HK-2 (cell line): ENCODE measurements around the gene CPM.
"Not testable (repeated sequence)": the region's sequence is repeated elsewhere in the genome, so short reads cannot be mapped to it uniquely, and the experiment has no call there.

Experiments
- DNase-seq: peaks from one replicate; pipeline ENCODE4 v3.0.0-alpha.2; 2018; ENCODE audit not compliant: unreplicated experiment

The CPM gene

DNA sequence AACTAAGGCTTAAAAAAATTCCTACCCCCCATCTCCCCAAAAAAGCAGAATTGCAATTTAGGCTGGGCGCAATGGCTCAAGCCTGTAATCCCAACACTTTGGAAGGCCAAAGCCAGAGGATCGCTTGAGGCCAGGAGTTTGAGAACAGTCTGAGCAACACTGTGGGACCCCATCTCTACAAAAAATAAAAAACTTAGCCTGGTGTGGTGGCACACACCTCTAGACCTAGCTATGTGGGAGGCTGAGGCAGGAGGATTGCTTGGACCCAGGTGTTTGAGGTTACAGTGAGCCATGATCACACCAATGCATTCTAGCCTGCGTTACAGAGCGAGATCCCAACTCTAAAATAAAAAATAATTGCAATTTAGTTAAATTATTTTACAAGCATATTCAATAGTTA lies 54.1 kb downstream of the CPM start:
- DNase-seq: no peak

DNA sequence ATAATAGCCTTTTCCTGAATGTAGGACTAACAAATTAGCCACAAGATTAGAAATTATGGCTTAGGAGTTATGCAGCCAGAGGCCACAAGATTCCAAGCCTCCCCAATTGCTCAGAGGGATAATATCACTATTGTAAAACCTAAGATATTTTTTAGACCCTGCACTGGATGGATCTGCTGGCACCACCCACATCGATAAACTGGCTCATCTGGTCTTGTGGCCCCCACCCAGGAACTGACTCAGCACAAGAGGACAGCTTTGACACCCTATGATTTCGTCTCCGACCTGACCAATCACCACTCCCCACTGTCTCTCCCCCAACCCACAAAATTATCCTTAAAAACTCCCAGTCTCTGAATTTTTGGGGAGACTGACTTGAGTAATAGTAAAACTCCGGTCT lies 54.7 kb downstream of the CPM start:
- no peak for DNase-seq

DNA sequence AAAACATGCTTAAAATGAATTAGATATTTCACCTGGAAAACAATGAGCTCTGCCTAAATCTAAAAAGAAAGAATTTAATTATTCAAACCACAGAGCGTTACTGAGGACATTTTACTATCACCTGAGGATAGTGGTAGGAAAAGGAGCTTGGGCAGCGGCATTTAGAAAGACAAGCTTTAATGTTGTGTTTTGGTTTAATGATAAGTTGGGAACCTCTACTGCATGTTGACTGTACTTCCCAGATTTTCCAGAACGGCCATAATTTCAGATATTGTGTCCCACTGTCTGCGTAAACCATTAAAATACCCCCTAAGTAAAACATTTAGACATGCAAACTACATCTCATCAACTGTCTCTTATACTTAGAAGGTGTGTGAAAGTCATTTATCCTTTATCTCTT lies 55.4 kb downstream of the CPM start:
- no peak for DNase-seq

DNA sequence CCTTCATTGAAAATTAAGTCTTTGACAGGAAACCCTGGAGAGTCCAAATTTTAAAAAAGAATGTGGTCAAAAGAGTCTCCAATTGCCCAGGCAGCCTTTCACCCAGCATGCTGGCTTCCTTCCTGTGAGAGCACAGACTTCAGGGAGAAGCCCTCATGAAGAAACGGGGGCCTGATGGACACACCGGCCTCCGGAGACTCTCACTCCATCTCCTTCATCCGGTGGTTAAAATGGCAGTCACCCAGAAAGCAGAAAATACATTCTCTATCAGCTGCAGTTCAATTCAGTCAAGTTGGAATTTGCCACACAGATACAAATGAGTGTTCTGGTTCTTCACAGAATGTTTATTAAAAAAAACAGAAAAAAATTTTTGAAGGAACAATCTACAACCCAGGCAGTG lies 56.5 kb downstream of the CPM start:
- DNase-seq: no peak

DNA sequence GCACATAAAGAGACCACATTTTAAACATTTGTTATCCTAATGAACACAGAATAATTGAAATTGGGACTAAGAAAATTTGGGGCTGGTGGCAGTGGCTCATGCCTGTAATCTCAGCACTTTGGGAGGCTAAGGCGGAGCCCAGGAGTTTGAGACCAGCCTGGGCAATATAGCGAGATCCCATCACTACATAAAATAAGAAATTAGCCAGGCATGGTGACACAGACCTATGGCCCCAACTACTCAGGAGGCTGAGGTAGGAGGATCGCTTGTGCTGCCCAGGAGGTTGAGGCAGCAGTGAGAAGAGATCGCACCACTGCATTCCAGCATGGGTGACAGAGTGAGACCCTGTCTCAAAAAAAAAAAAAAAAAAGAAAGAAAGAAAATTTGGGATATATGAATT lies 59.7 kb downstream of the CPM start:
- DNase-seq: no peak

DNA sequence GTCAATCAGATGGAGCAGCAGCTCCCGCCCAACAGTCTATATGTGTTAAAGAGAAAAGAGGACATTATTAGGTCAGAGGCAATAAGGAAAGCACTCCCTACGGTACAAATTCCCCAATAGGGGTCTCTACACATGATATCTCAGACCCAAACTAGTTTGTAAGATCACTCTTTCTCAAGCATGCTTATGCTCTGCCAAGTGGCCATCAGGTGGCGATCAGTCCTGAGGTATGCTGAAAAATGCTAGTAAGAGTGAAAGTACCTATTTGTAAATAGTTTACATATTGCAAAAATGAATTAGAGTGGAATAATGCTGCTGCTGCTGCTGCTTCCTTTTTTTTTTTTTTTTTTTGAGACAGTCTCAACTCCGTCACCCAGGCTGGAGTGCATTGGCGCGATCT lies 61.0 kb downstream of the CPM start:
- DNase-seq: no peak

DNA sequence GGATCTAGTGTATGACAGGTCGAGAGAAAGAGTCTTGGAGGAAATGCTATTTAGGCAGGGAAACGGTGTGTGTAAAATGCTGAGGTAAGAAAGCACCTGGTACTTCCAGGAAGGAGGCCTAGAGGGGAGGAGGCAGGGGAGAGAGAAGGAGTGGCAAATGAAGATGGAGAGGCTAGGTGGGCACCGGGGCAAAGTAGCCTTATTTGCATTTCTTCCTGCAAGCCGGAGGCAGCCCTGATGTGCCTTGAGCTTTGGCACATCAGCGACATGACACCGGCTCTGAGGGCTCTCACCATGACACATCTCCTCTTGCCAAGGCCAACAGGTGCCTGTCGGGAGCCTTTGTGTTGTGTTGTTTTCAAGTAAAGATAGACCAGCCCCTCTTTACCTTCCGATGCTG lies 61.6 kb downstream of the CPM start:
- DNase-seq: no peak

DNA sequence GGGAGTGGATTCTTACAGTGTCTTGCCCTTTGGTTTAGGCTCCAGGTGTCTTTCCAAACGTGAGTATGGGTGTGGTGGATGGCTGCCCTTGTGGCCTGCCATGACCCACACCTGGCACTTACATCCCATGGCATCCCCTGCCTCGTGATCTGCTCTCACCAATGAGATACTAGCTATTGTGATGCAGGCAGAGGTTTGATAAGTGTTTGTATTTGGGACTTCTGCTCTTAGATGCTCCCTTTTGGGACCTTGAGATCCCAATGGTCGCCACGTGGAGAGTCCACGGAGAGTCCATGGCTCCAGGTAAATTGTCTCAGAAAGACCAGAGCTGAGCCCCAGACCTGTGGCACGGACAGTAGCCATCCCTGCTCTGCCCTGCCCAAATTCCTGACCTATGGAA lies 62.5 kb downstream of the CPM start:
- DNase-seq: no peak

DNA sequence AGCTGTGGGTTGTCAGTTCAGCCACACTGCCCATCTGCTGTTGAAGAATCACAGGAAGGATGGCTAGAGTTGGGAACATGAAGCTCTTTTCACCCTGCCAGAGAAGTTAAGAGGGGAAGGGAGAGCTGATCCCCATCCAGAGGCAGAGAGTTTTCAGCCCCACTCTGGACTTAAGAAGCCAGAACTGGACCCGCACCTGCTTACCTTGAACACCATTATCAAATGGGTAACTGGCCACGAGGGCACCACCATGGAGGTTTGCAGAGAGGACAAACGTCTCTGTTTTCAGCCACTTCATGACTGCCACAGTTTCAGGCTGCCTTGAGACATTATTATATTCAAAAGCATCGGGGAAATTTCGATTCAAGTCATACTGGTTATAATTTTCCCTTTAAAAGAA lies 63.0 kb downstream of the CPM start:
- no peak for DNase-seq

DNA sequence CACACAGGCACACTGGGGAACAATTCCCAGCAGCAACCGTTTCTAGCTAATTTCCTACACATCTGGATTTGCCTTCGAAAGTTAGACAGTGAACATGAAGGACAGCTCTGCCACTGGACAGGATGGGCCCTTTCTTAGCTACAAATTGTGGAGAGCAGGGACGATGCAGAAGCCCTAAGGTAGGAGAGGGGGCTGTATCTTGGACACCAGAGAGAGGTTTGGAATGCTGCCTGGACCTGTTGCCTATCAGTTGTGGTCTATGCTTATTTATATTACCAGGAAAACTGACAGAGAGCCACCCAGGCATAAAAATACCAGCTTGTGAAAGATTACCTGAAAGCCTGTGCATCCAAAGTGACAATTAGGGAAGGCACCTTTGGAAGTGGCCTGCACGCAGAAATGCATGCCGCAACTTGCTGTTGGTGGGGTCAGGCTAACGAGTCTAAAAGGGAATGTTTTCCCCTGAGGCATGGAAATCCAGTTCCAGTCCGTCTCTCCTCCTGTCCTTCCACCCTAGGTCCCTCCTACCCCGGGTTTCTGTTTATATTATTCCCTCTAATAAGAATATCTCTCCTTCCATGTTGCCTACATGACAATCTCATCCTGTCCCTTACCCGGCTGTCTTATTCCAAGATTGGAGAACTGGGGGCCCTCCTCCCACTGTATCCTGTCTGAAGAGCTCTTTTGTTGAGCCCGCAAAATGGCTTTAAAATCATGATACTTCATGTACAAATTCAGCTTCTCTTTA lies 64.8 kb downstream of the CPM start:
- DNase-seq: no peak

DNA sequence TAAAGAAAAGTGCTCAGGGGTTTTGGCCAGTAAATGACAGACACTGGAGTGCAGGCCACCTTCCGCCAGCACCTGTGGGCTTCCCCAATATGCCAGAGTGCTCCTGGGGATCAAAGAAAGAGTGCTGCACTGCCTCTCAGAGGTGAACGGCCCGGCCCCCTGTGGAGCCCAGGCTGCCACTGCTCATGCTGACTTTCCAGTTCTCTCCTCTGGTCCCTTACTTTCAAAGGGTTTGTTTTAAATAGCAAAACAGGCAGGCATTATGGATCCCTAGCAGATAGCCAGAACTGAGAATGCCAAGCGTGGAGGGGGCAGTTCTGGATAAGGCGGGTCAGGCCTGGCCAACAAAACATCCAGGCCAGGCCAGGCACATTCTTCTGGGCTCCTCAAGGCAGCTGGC lies 65.4 kb downstream of the CPM start:
- DNase-seq: no peak

DNA sequence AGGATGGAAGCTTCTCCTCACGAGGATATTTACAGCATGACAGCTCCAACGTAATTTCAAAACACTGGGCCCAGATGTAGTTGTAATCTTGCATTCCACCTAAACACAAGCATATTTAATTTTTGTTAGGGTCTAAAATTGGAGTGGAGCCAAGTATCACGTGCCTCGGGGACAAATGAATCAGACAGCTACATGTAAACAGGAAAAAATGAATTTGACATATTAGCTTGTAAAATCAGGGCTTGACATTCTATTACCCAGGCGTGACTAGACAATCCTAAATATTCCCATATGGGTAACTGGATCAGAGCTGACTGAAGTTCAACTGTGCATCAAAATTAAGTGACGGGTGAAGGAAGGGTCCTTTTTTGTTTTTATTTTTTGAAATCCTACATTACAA lies 66.0 kb downstream of the CPM start:
- DNase-seq: no peak

DNA sequence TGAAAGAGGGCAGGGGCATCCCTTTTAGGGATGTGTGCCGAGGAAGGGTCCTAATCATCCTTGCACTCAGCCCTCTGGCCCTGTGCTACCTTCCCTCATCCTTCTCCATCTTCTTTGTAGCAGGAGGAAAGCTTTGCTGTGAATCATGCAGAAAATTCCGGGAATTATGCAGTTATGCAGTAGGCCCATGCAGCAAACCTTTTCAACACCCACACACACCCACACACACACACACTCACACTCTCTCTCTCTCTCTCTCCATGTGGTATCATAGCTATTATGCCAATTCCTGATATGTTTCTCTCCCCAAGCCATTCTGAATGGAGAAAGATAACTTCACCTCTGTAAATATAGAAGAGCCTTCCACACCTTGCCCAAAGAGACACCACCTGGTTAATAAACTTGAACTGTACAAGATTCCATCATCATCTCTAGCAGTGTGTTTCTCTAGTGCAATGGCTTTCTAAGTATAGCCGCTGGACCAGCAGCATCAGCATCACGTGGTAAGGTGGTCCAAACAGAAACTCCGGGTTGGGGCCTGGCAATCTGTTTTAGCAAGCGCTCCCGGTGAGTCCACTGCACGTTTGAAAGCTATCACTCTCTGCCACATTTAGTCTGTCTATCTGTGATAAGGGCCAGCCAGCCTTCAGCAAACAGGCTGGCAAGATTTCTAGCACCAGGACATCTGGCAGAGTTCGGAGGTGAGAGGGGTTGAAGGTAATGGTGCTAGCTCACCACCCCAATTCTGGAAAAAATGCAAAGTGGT lies 67.4 kb downstream of the CPM start:
- DNase-seq: no peak

DNA sequence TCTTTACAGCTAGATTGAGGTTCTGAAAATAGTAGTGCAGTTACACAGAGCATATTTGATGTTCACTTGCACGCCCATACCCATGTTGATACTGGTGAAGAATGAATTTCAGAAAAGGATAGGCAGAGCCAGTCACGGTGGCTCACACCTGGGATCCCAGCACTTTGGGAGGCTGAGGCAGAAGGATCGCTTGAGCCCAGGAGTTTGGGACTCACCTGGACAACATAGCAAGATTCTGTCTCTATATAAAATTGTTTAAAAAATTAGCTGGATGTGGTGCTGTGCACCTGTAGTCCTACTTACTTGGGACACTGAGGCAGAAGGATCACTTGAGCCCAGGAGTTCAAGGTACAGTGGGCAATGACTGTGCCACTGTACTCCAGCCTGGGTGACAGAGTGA lies 68.4 kb downstream of the CPM start:
- no peak for DNase-seq

DNA sequence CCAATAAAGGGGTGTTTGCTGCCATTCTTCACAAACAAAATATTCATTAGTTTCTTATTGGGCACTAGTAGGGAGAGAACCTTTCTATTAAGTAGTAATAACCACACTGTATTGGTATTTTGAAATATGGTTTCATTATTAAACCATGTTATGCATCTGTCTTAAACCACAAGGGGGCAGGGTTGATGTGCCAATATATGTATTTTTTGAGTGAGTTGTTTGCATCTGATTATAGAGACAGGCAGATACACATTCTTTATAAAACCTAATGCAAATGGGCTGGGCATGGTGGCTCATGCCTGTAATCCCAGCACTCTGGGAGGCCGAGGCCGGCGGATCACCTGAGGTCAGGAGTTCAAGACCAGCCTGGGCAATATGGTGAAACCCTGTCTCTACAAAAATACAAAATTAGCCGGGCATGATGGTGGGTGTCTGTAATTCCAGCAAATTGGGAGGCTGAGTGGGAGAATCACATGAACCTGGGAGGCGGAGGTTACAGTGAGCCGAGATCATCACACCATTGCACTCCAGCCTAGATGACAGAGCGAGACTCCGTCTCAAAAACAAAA lies 69.0 kb downstream of the CPM start:
- DNase-seq: not testable (repeated sequence)

DNA sequence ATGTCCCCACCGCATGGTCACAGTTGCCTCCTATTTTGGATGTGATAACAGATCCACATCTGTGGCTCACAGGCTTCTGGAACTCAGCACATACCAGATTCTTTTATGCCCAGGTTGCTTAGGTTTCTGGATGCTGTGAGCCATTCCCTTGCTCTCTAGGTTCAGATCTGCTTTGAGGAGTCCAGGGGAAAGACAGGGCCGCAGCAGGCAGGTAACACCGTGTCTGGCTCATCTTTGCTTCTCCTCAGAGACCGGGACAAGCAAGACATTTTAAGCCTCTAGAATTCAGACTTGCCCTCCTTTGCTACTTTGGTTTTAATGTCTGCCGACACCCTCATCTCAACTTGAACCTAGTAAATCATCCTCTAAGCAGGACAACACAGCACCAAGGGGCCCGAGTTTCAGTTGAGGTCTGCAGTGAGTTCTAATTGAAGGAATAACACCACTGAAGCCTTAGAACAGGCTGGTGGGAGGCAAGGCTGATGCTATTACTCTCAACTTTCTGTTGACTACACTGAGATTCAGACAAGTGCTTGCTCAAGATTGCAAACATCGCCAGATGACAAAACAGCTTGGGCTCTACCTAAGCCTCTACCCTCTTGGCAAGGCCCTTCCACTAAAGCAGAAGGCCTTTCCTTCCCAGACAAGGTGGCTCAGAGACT lies 69.7 kb downstream of the CPM start:
- no peak for DNase-seq

DNA sequence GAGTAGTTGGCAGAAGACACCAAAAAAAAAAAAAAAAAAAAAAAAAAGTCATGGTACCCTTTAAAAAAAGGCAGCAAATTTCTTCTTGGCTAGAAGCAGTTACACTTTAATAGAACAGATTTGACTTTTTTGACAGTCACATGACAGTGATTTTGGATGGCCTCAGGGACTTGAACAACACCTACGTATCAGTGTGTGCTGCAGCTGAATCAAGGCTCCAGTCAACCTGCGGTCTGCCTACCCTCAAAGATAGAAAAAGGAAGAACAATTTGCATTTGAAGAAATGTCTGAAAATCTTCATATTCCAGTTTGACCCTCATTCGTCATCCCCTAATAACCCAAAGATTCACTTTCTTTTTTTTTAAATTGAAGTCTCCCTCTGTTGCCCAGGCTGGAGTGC lies 71.1 kb downstream of the CPM start:
- DNase-seq: no peak

DNA sequence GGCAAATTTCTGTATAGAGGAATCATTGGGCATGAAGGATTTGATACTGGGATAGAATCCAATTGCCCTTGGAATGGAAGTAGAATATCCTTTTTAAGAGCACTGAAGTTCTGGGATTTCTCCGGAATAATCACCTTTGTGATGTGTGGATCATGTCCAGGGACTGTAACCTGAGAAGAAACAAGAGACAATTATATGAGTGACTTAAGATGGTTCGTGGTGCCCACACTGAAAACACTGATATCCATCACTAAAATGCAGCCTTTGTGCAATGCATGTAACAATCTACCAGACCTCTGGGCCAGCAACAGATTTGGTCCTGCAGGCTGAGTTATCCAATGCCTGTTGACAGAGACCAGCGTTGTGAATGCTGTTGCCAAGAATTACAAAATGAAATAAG lies 76.5 kb downstream of the CPM start:
- DNase-seq: no peak

DNA sequence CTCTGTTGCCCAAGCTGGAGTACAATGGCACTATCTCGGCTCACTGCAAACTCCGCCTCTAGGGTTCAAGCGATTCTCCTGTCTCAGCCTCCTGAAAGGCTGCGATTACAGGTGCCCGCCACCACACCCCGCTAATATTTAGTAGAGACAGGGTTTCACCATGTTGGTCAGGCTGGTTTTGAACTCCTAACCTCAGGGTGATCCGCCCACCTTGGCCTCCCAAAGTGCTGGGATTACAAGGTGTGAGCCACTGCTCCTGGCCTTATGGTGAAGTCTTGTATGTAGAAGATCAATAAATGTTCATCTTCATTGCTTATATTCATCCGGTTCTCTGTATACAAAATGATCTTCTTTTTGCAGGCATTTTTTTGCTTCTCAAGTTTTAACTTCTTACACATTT lies 77.2 kb downstream of the CPM start:
- no peak for DNase-seq

DNA sequence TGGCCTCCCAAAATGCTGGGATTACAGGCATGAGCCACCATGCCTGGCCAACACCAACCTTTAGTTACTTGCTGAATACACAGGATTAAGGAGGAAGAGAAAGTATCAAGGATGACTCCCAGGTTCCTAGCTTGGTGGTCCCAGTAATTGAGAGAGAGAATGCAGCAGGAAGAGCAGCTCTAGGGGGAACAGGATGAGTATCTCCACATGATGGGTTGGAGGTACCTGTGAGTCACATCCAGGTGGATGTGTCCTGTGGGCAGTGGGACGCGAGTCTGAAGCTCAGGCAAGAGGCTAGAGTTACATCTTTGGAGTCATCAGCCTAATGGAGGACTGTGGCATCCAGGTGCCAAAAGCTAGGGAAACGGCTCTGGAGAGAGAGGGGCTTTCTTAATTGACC lies 77.9 kb downstream of the CPM start:
- no peak for DNase-seq

DNA sequence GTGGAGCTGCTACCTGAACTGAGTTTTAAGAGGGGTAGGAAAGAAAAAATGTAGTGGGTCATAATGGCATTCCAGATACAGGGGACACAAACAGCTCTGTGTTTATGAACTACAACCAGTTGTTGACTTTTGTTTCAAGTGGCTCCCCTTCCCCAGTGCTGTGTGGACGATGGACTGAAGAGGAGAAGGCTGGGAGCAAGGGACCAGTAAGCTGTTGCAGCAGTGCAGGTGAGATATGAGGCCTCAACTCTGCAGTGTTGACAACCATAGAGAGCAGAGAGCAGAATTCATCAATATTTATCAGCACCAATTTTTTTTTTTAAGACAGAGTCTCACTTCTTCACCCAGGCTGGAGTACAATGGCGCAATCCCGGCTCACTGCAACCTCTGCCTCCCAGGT lies 78.4 kb downstream of the CPM start:
- DNase-seq: no peak

DNA sequence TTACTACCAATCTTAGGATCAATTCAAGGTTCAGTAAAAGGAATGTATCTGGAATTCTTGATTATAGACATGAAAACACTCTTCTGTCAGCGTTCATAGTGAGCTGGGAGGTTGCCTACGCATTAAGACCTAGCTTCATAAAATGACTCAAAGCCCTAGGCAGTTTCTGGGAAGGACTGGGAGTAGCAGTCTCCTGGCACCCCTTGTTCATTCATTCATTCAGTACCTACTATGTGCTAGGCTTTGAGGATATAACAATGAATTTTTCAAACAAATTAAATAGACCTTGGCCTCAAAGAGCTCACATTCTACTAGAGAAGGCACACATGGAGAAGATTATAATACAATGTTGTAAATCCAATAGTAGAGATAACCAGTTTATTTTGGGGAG lies 78.9 kb downstream of the CPM start:
- no peak for DNase-seq
